Tibial nerve (tissue), 4 donors: ENCODE measurements around the gene PCNX2. TPM values are rescaled to one million over a fixed set of nuclear protein-coding genes. Genes with fewer than 3 reads are reported as not detected.

Source experiments
- DNase-seq, 2 donors: peaks; one replicate each; pipeline ENCODE4 v3.0.0-alpha.2; 2019; ENCODE audit warnings: low spot score in 2 of 2
- H3K27ac ChIP-seq, 4 donors: fragments of 200-600 bp; sonication (generic) in 3 of 4; one replicate each; pipeline ENCODE4 v1.5.1; 2017 to 2019; ENCODE audit warnings: mild to moderate bottlenecking in 1 of 4
- H3K27me3 ChIP-seq, 2 donors: fragments of 200-600 bp; sonication (generic) in 1 of 2; one replicate each; pipeline versions ENCODE4 v1.5.1 to v1.6.0; 2017 to 2019
- H3K36me3 ChIP-seq, 3 donors: fragments of 200-600 bp; sonication (generic); one replicate each; pipeline ENCODE4 v1.5.1; 2018 to 2019
- H3K4me1 ChIP-seq, 4 donors: fragments of 200-600 bp; sonication (generic) in 3 of 4; one replicate each; pipeline ENCODE4 v1.5.1; 2017 to 2019
- H3K4me3 ChIP-seq, 4 donors: fragments of 200-600 bp; sonication (generic) in 3 of 4; one replicate each; pipeline ENCODE4 v1.5.1; 2017 to 2019; ENCODE audit warnings: mild to moderate bottlenecking in 1 of 4, moderate library complexity in 1 of 4
- H3K9me3 ChIP-seq, 4 donors: fragments of 200-600 bp; sonication (generic) in 3 of 4; one replicate each; pipeline ENCODE4 v1.5.1; 2017 to 2019
- CTCF ChIP-seq, 5 experiments: fragments of 200-600 bp in 3 of 5; fragments of 450-650 bp in 2 of 5; sonication (generic) in 3 of 5; IDR thresholded peaks; one replicate each; pipeline ENCODE4 v1.5.1; 2016 to 2019; ENCODE audit warnings: antibody characterized with exemption in 5 of 5, mild to moderate bottlenecking in 3 of 5, moderate library complexity in 2 of 5
- EP300 ChIP-seq, 2 donors: sonication (generic); formaldehyde crosslinking; IDR thresholded peaks; one replicate each; pipeline ENCODE4 v1.6.1; 2017; ENCODE audit warnings: antibody characterized with exemption in 2 of 2, mild to moderate bottlenecking in 1 of 2
- POLR2A ChIP-seq, 2 donors: fragments of 450-650 bp; IDR thresholded peaks; one replicate each; pipeline ENCODE4 v1.6.1; 2017; ENCODE audit warnings: antibody characterized with exemption in 2 of 2, mild to moderate bottlenecking in 2 of 2, moderate library complexity in 2 of 2
- WGBS, 2 donors: methylation state at CpG; one replicate each; pipeline ENCODE4 v1.1.5; 2018; 5-methylcytosine and 5-hydroxymethylcytosine counted together
- total RNA-seq, 4 donors: library from RNA; depleted of rRNA; stranded (reverse); fragments of >200 nt; gene quantifications; one replicate each; pipeline ENCODE4 v1.1.0, GENCODE V29; 2016

Gene PCNX2
- total RNA-seq, 4 donors from 2014 or later, result 10.2 to 32.1 (median 19.2) TPM

DNA sequence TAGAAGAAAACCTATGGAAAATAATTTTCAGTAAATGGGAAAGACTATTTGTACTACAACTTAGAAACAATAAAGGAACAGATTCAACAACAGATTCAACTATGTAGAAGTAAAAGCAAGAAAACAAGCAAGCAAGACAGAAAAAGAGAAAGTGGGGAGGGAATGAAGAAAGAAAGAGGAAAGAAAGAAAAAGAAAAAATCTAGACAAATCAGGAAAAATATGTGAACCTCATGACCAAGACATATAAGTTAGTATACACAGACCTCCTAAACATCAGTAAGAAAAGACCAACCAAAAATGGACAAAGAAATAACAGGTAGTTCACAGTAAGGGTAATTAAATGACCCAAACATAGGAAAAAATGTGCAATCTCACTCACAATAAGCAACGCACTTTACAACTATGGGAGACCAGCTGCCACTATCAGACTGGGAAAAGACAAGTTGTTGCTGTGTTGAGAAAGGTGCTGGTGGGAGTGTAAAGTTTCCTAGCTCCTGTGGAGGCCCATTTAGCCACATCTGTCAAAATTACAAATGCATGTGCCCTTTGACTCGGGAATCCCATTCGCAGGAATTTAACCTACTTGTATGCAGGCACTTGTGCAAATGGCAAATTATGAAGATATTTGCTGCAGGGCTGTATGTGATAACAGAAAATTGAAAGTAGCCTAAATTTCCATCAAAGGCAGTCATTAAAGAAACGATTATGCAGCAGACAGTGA is 18.1 kb upstream of the PCNX2 start:
- 54 to 61% methylated on average over 4 of the region's 4 CpGs for WGBS, 2 donors
- H3K4me3 ChIP-seq, result no peak overlapping the region
- no peaks in the 10 kb centered on the region for H3K4me1 ChIP-seq
- no peak for DNase-seq
- H3K27me3 ChIP-seq, result no peaks in the 10 kb centered on the region
- no peaks in the 10 kb centered on the region for H3K9me3 ChIP-seq
- no peaks in the 10 kb centered on the region for H3K36me3 ChIP-seq
- TF ChIP-seq POLR2A (IDR thresholded peaks at IDR 0.05) (no peak), CTCF (IDR thresholded peaks at IDR 0.05) (no peak), EP300 (IDR thresholded peaks at IDR 0.05) (no peak)
- H3K27ac ChIP-seq, result no peak overlapping the region

DNA sequence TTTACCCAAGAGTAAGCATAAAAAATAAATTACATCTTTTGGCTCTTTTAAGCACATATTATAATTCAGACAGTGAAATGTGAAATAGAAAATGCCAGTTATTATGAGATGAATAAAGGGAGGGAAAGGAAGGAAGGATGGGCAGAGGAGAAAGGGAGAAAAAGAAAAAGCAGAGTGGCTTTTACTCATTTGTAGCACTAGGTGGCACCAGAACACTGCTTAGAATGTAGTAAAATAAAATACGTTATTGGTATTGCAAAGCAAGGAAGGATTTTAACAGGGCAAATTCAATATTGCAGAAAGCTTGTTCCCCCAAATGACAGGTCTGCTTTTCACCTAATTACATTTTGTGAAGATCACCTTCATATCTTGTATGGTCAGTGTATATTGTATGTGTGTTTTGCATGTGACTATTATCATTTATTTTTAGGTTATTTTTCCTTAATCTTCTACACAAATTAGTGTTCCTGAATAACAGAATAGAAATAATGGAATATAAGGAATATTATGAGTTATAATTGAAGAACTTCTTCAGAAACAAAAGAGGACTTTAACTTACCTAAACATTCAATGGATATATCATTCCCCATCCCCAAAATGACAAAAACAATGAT is 9.1 kb upstream of the PCNX2 start:
- no peak for DNase-seq
- Histone ChIP-seq H3K9me3 (peaks cover 0 to 8% (median 0%) of the 10 kb centered on the region in 4 donors), H3K27me3 (no peaks in the 10 kb centered on the region), H3K27ac (no peak overlapping the region), H3K36me3 (no peaks in the 10 kb centered on the region), H3K4me1 (no peaks in the 10 kb centered on the region), H3K4me3 (no peak overlapping the region)
- 0 to 6% methylated on average over 1 of the region's 1 CpG for WGBS, 2 donors
- no peak for TF ChIP-seq POLR2A (IDR thresholded peaks at IDR 0.05)
- TF ChIP-seq EP300 (IDR thresholded peaks at IDR 0.05), result no peak
- TF ChIP-seq CTCF (IDR thresholded peaks at IDR 0.05), result peak; percentile 54 to 77 (median 71)

GRCh38 chr1:233300326-233300725 is 4.8 kb upstream of the PCNX2 start:
- no peak for DNase-seq
- TF ChIP-seq EP300 (IDR thresholded peaks at IDR 0.05) (no peak), POLR2A (IDR thresholded peaks at IDR 0.05) (no peak)
- 81 to 83% methylated on average over 2 of the region's 2 CpGs for WGBS, 2 donors
- no peaks in the 10 kb centered on the region for H3K36me3 ChIP-seq
- H3K4me1 ChIP-seq, result peaks cover 0 to 7% (median 0%) of the 10 kb centered on the region in 4 donors
- no peak overlapping the region for H3K4me3 ChIP-seq
- peaks cover 0 to 4% of the 10 kb centered on the region in 2 donors for H3K27me3 ChIP-seq
- no peak overlapping the region for H3K27ac ChIP-seq
- peaks cover 0 to 8% (median 0%) of the 10 kb centered on the region in 4 donors for H3K9me3 ChIP-seq

- 91% methylated on average over 5 of the region's 5 CpGs for WGBS, 2 donors
- Histone ChIP-seq H3K27ac (no peak overlapping the region), H3K4me3 (no peak overlapping the region), H3K9me3 (peaks cover 0 to 8% (median 0%) of the 10 kb centered on the region in 4 donors), H3K4me1 (peaks cover 0 to 15% (median 2%) of the 10 kb centered on the region in 4 donors), H3K27me3 (peaks cover 0 to 4% of the 10 kb centered on the region in 2 donors), H3K36me3 (no peaks in the 10 kb centered on the region)
- DNase-seq, result no peak
- no peak for TF ChIP-seq EP300 (IDR thresholded peaks at IDR 0.05)
- TF ChIP-seq CTCF (IDR thresholded peaks at IDR 0.05), result no peak
- no peak for TF ChIP-seq POLR2A (IDR thresholded peaks at IDR 0.05)
Observed at GRCh38 chr1:233299450-233299849, 3.9 kb upstream of the PCNX2 start.

GRCh38 chr1:233295975-233296322 is 424 bp upstream of the PCNX2 start:
- Histone ChIP-seq H3K4me3 (peak overlapping the region in 3 of 4 donors; percentile 53 to 76 (median 61)), H3K36me3 (no peaks in the 10 kb centered on the region), H3K4me1 (peaks cover 0 to 15% (median 2%) of the 10 kb centered on the region in 4 donors), H3K27ac (no peak overlapping the region), H3K27me3 (peaks cover 0 to 4% of the 10 kb centered on the region in 2 donors), H3K9me3 (peaks cover 0 to 4% (median 0%) of the 10 kb centered on the region in 4 donors)
- WGBS, 2 donors, result 5 to 10% methylated on average over 5 of the region's 5 CpGs
- TF ChIP-seq EP300 (IDR thresholded peaks at IDR 0.05), result no peak
- no peak for TF ChIP-seq POLR2A (IDR thresholded peaks at IDR 0.05)
- no peak for TF ChIP-seq CTCF (IDR thresholded peaks at IDR 0.05)
- DNase-seq, result no peak
